Ishikawa (cell line): Measurements from ENCODE around the gene VIM.

ENCODE experiments used
- CEBPB ChIP-seq: IDR thresholded peaks from 2 replicates; pipeline ENCODE4 v1.6.1; 2012
- CREB1 ChIP-seq: IDR thresholded peaks from 2 replicates; pipeline ENCODE4 v1.6.1; 2012; ENCODE audit warnings: low read depth
- EGR1 ChIP-seq: IDR thresholded peaks from 2 replicates; pipeline ENCODE4 v1.6.1; 2012
- EP300 ChIP-seq: IDR thresholded peaks from 2 replicates; pipeline ENCODE4 v1.6.1; 2012; ENCODE audit warnings: borderline replicate concordance
- FOXM1 ChIP-seq: IDR thresholded peaks from 2 replicates; pipeline ENCODE4 v1.6.1; 2012; ENCODE audit warnings: low read depth, borderline replicate concordance
- MAX ChIP-seq: IDR thresholded peaks from 2 replicates; pipeline ENCODE4 v1.6.1; 2012
- NFIC ChIP-seq: IDR thresholded peaks from 2 replicates; pipeline ENCODE4 v1.6.1; 2012
- RAD21 ChIP-seq: IDR thresholded peaks from 2 replicates; pipeline ENCODE4 v1.6.1; 2012; ENCODE audit warnings: low read depth
- TAF1 ChIP-seq: IDR thresholded peaks from 2 replicates; pipeline ENCODE4 v1.6.1; 2012; ENCODE audit warnings: low read depth, mild to moderate bottlenecking
- TCF12 ChIP-seq: IDR thresholded peaks from 2 replicates; pipeline ENCODE4 v1.6.1; 2012; ENCODE audit warnings: low read depth
- TEAD4 ChIP-seq: IDR thresholded peaks from 2 replicates; pipeline ENCODE4 v1.6.1; 2012
- YY1 ChIP-seq: IDR thresholded peaks from 2 replicates; pipeline ENCODE4 v1.6.1; 2012; ENCODE audit warnings: low read depth
- ZBTB7A ChIP-seq: IDR thresholded peaks from 2 replicates; pipeline ENCODE4 v1.6.1; 2012; ENCODE audit warnings: low read depth
- TF ChIP-seq, protein P1 (sequence below): IDR thresholded peaks from 2 replicates; pipeline ENCODE4 v1.6.1; 2012; ENCODE audit warnings: low read depth, mild to moderate bottlenecking
- TF ChIP-seq, protein P2 (sequence below): IDR thresholded peaks from 2 replicates; pipeline ENCODE4 v1.6.1; 2012

The VIM gene

DNA sequence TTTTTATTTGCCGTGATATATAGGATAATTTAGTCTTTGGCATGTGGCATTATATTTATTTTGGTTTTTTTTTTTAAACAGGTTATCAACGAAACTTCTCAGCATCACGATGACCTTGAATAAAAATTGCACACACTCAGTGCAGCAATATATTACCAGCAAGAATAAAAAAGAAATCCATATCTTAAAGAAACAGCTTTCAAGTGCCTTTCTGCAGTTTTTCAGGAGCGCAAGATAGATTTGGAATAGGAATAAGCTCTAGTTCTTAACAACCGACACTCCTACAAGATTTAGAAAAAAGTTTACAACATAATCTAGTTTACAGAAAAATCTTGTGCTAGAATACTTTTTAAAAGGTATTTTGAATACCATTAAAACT is 9.1 kb downstream of the VIM start:
- TF ChIP-seq EP300, result no peak
- TF ChIP-seq FOXM1, result no peak
- no peak for TF ChIP-seq TEAD4
- TF ChIP-seq, protein P1, sequence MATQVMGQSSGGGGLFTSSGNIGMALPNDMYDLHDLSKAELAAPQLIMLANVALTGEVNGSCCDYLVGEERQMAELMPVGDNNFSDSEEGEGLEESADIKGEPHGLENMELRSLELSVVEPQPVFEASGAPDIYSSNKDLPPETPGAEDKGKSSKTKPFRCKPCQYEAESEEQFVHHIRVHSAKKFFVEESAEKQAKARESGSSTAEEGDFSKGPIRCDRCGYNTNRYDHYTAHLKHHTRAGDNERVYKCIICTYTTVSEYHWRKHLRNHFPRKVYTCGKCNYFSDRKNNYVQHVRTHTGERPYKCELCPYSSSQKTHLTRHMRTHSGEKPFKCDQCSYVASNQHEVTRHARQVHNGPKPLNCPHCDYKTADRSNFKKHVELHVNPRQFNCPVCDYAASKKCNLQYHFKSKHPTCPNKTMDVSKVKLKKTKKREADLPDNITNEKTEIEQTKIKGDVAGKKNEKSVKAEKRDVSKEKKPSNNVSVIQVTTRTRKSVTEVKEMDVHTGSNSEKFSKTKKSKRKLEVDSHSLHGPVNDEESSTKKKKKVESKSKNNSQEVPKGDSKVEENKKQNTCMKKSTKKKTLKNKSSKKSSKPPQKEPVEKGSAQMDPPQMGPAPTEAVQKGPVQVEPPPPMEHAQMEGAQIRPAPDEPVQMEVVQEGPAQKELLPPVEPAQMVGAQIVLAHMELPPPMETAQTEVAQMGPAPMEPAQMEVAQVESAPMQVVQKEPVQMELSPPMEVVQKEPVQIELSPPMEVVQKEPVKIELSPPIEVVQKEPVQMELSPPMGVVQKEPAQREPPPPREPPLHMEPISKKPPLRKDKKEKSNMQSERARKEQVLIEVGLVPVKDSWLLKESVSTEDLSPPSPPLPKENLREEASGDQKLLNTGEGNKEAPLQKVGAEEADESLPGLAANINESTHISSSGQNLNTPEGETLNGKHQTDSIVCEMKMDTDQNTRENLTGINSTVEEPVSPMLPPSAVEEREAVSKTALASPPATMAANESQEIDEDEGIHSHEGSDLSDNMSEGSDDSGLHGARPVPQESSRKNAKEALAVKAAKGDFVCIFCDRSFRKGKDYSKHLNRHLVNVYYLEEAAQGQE, result no peak
- no peak for TF ChIP-seq RAD21
- no peak for TF ChIP-seq NFIC
- no peak for TF ChIP-seq ZBTB7A
- no peak for TF ChIP-seq MAX
- no peak for TF ChIP-seq TAF1
- no peak for TF ChIP-seq CEBPB
- no peak for TF ChIP-seq TCF12

DNA sequence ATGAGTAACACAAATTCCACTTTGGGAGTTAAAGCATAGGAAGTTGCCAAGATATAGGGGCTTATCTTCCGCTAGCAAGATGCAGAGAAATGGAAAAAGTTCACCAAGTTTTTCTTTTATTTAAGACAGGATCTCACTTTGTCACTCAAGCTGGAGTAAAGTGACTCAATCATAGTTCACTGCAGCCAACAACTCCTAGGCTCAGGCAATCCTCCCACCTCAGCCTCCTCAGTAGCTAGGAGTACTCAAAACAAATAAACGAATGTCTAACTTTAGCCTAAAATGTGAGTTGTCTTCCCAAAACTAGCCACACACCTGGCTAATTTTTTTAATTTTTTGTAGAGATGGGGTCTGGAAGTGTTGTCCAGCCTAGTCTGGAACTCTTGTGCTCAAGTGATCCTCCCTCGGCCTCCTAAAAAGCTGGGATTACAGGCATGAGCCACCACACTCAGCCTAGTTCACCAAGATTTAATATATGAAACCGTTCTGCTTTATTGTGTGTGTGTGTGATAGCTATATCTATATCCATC is 9.9 kb downstream of the VIM start:
- TF ChIP-seq RAD21, result no peak

DNA sequence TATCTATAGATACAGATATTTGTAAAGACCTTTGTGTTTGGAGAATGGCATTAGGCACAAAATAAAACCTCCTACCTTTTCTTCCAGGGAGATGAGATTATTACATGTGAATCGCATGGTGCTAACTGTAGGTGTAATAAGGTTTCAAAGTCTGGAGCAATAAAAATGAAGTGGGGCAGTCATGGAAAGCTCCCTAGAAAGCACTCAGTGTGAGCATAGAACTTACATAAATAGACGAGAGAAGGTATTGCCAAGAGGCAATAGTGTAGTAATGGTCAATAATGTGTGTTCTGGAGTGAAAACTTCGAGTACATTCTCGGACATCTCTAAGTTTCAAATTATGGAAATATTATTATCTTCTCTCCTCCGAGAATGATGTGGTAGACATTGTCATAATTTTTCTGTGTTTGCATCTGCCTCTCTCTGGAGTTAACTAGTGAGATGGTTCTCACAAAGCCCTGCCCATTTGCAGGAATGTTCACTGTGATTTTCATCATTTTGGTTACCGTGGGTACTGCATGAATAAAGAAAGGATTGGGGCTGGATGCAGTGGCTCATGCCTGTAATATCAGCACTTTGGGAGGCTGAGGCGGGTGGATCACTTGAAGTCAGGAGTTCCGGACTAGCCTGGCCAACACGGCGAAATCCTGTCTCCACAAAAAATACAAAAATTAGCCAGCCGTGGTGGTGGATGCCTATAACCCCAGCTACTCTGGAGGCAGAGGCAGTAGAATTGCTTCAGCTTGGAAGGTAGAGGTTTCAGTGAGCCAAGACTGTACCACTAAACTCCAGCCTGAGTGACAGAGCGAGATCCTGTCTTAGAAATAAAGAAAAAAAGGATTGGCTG is 10.6 kb downstream of the VIM start:
- TF ChIP-seq NFIC (no peak), MAX (no peak), RAD21 (no peak)

DNA sequence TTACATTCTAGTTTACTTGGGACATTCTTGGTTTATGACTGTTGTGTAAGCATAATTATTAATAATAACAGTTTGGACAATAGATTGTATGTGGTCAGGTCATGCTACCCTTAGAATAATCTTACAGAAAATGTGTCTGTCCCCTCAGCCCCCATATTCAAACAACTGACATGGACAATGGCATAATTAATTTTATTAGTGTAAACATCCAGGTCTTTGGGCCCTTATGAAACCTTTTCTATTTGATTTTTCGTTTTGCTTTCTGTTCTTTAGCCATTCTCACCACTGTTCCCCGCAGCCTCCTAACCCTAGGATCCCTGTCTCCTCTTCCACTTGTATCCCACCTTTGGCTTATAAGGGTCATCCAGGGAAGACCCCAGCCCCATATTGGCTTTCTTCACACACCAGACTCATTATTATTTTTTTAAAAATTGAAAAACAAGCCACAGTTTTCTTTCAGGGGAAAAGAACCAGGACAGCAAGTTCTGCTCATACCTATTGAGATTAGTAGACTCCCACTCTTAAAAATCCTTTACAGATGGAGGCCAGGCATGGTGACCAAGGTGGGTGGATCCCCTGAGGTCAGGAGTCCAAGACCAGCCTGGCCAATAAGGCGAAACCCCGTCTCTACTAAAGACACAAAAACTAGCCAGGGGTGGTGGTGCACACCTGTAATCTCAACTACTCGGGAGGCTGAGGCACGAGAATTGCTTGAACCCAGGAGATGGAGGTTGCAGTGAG is 11.5 kb downstream of the VIM start:
- TF ChIP-seq, protein P2, sequence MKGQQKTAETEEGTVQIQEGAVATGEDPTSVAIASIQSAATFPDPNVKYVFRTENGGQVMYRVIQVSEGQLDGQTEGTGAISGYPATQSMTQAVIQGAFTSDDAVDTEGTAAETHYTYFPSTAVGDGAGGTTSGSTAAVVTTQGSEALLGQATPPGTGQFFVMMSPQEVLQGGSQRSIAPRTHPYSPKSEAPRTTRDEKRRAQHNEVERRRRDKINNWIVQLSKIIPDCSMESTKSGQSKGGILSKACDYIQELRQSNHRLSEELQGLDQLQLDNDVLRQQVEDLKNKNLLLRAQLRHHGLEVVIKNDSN, result no peak
- TF ChIP-seq TAF1, result no peak
- TF ChIP-seq TEAD4, result no peak
- no peak for TF ChIP-seq EGR1
- TF ChIP-seq CREB1, result no peak
- TF ChIP-seq NFIC, result no peak

DNA sequence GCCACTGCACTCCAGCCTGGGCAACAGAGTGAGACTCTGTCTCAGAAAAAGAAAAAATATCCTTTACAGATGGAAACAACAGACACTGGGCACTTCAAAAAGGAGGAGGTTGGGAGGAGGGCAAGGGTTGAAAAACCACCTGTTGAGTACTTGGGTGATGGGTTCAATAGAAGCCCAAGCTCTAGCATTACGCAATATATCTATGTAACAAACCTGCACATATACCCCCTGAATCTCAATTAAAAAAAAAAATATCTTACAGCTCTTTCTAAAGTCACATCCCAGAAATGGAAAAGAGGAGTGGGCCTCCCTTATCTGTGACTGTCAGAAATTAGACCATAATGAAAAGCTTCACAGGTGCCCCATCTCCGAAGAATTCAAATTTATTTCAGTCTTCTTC is 12.1 kb downstream of the VIM start:
- TF ChIP-seq FOXM1, result no peak
- TF ChIP-seq YY1, result no peak
- TF ChIP-seq EP300, result no peak
- TF ChIP-seq TCF12, result no peak
- no peak for TF ChIP-seq ZBTB7A
- TF ChIP-seq CREB1, result no peak
- TF ChIP-seq TEAD4, result no peak
- TF ChIP-seq NFIC, result no peak
- TF ChIP-seq EGR1, result no peak
- TF ChIP-seq, protein P1, result no peak
- no peak for TF ChIP-seq MAX
- no peak for TF ChIP-seq CEBPB
- TF ChIP-seq RAD21, result no peak
- TF ChIP-seq, protein P2, result no peak
- TF ChIP-seq TAF1, result no peak

- TF ChIP-seq CREB1, result no peak
- no peak for TF ChIP-seq TAF1
- no peak for TF ChIP-seq NFIC
Observed at GRCh38 chr10:17240616-17241015, 12.6 kb downstream of the VIM start.
